Natural killer cell (primary cell): ENCODE data around the gene FBLN1. TPM values are rescaled to one million over a fixed set of nuclear protein-coding genes. Genes with fewer than 3 reads are reported as not detected.
"Not testable (repeated sequence)": the region's sequence is repeated elsewhere in the genome, so short reads cannot be mapped to it uniquely, and the experiment has no call there.

Experiments
- ATAC-seq, 3 donors: fragments of 150-1000 bp in 2 of 3; fragments of 200-7000 bp in 1 of 3; cut with Tn5 transposase; 1 replicate in 1 of 3; 2 replicates in 2 of 3; pipeline ENCODE4 v1.10.0; 2021; ENCODE audit warnings: mild to moderate bottlenecking in 2 of 3, moderate library complexity in 2 of 3
- DNase-seq, 2 donors: peaks; one replicate each; pipeline versions ENCODE4 v3.0.0 to v3.0.0-alpha.2; 2013 to 2021; ENCODE audit warnings: mixed read lengths in 1 of 2
- H3K27ac ChIP-seq: one replicate; pipeline ENCODE4 v1.5.1; 2013; ENCODE audit warnings: mild to moderate bottlenecking, low read length
- H3K27me3 ChIP-seq: one replicate; pipeline ENCODE4 v1.6.1; 2013; ENCODE audit warnings: low read length; ENCODE audit not compliant: control insufficient read depth, insufficient read depth
- H3K36me3 ChIP-seq: one replicate; pipeline ENCODE4 v1.6.1; 2013; ENCODE audit warnings: low read length; ENCODE audit not compliant: control insufficient read depth, insufficient read depth
- H3K4me1 ChIP-seq: one replicate; pipeline ENCODE4 v1.6.1; 2013; ENCODE audit warnings: low read length; ENCODE audit not compliant: control insufficient read depth, insufficient read depth
- H3K4me3 ChIP-seq: one replicate; pipeline ENCODE4 v1.5.1; 2013; ENCODE audit warnings: low read length
- H3K9me3 ChIP-seq: one replicate; pipeline ENCODE4 v1.6.1; 2013; ENCODE audit warnings: low read length; ENCODE audit not compliant: control insufficient read depth, insufficient read depth
- H3K27ac Mint-ChIP-seq, 2 donors: one replicate each; pipeline ENCODE4 v1.8.0; 2022; ENCODE audit warnings: mild to moderate bottlenecking in 2 of 2, mixed read lengths in 2 of 2, moderate library complexity in 1 of 2
- H3K27me3 Mint-ChIP-seq, 2 donors: one replicate each; pipeline ENCODE4 v1.8.0; 2022; ENCODE audit warnings: low read depth in 2 of 2, mixed read lengths in 2 of 2
- H3K36me3 Mint-ChIP-seq: one replicate; pipeline ENCODE4 v1.8.0; 2022; ENCODE audit warnings: mixed read lengths
- H3K4me1 Mint-ChIP-seq, 2 donors: one replicate each; pipeline ENCODE4 v1.8.0; 2022; ENCODE audit warnings: mixed read lengths in 2 of 2
- H3K4me3 Mint-ChIP-seq: one replicate; pipeline ENCODE4 v1.8.0; 2022; ENCODE audit warnings: mild to moderate bottlenecking, moderate library complexity, mixed read lengths
- H3K9me3 Mint-ChIP-seq, 2 donors: one replicate each; pipeline ENCODE4 v1.8.0; 2022; ENCODE audit warnings: mixed read lengths in 2 of 2
- CTCF ChIP-seq: fragments of 200-600 bp; IDR thresholded peaks from one replicate; pipeline ENCODE4 v1.8.0; 2022; ENCODE audit warnings: antibody characterized with exemption
- WGBS: methylation state at CpG from one replicate; pipeline ENCODE4 v1.1.7; 2013; ENCODE audit warnings: missing lambda C conversion rate; ENCODE audit not compliant: insufficient coverage; 5-methylcytosine and 5-hydroxymethylcytosine counted together
- intact Hi-C: fragments of 100-400 bp; cut with micrococcal nuclease; formaldehyde crosslinking; loops from one replicate; pipeline ENCODE4 v1.14.2; 2022
- total RNA-seq, 4 donors: library from RNA; stranded (reverse); fragments of 120-200 nt in 1 of 4; gene quantifications; one replicate each; pipeline versions ENCODE4 v1.2.3 to v1.2.4, GENCODE V29; 2013 to 2022

FBLN1 gene
- total RNA-seq, 3 donors from 2014 or later (not counting 1 experiment from before 2014, with no cell fraction given) = 0.58 TPM; not detected in 2

GRCh38 chr22:45495616-45496015 lies 7.1 kb upstream of the FBLN1 start:
- H3K4me3 Mint-ChIP-seq, H3K36me3 ChIP-seq, H3K9me3 Mint-ChIP-seq, H3K27ac ChIP-seq, intact Hi-C loops, ATAC-seq, H3K27me3 ChIP-seq, H3K27ac Mint-ChIP-seq, H3K4me1 Mint-ChIP-seq, H3K9me3 ChIP-seq, DNase-seq, H3K4me3 ChIP-seq, H3K4me1 ChIP-seq, H3K36me3 Mint-ChIP-seq: not testable (repeated sequence)
- peaks cover 12 to 25% of the 10 kb centered on the region in 2 donors for H3K27me3 Mint-ChIP-seq
- WGBS = 90% methylated on average over 13 of the region's 13 CpGs

DNA sequence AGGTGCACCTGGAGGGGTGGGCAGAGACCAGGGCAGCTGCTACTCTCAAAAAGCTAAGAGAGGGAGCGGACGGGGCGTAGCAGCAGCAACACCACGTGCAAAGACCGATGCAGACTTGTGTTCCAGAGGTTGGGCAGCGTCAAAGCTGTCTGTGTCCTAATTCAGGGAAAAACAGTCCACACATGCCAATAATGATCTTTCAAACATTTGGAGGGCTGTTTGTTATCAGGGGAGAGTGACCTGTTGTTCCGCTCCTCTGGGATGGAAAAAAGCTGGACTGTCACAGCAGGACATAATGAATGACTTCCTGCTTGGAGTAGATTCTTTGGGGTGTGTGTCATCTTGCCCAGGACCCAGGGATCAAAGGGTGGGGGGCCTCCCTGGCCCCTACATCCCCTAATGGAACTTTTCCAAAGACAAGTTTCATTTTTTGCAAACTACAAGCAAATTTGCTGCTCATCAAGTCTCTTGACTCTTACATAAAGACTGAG lies 6.2 kb upstream of the FBLN1 start:
- H3K36me3 Mint-ChIP-seq = no peaks in the 10 kb centered on the region
- 78% methylated on average over 7 of the region's 7 CpGs for WGBS
- no peak overlapping the region for H3K4me3 Mint-ChIP-seq
- intact Hi-C loops = no loop called here
- ATAC-seq (no peak), DNase-seq (no peak)
- Histone ChIP-seq H3K4me3 (no peak overlapping the region), H3K9me3 (no peaks in the 10 kb centered on the region), H3K4me1 (no peaks in the 10 kb centered on the region), H3K36me3 (no peaks in the 10 kb centered on the region), H3K27ac (no peak overlapping the region), H3K27me3 (no peaks in the 10 kb centered on the region)
- TF ChIP-seq CTCF = no peak
- peaks cover 17 to 29% of the 10 kb centered on the region in 2 donors for H3K27me3 Mint-ChIP-seq
- H3K9me3 Mint-ChIP-seq = no peaks in the 10 kb centered on the region
- no peak overlapping the region for H3K27ac Mint-ChIP-seq
- peaks cover 0 to 5% of the 10 kb centered on the region in 2 donors for H3K4me1 Mint-ChIP-seq

GRCh38 chr22:45497351-45498145 lies 5.1 kb upstream of the FBLN1 start:
- Mint-ChIP-seq H3K27ac (no peak overlapping the region), H3K4me1 (peaks cover 0 to 5% of the 10 kb centered on the region in 2 donors), H3K36me3 (no peaks in the 10 kb centered on the region), H3K9me3 (no peaks in the 10 kb centered on the region), H3K27me3 (peaks cover 22 to 25% of the 10 kb centered on the region in 2 donors), H3K4me3 (no peak overlapping the region)
- DNase-seq = no peak
- H3K4me3 ChIP-seq = no peak overlapping the region
- ATAC-seq = no peak
- 73% methylated on average over 10 of the region's 10 CpGs for WGBS
- no peak overlapping the region for H3K27ac ChIP-seq
- peaks cover 3% of the 10 kb centered on the region for H3K27me3 ChIP-seq
- no peaks in the 10 kb centered on the region for H3K4me1 ChIP-seq
- intact Hi-C loops = no loop called here
- no peak for TF ChIP-seq CTCF
- no peaks in the 10 kb centered on the region for H3K9me3 ChIP-seq
- no peaks in the 10 kb centered on the region for H3K36me3 ChIP-seq

DNA sequence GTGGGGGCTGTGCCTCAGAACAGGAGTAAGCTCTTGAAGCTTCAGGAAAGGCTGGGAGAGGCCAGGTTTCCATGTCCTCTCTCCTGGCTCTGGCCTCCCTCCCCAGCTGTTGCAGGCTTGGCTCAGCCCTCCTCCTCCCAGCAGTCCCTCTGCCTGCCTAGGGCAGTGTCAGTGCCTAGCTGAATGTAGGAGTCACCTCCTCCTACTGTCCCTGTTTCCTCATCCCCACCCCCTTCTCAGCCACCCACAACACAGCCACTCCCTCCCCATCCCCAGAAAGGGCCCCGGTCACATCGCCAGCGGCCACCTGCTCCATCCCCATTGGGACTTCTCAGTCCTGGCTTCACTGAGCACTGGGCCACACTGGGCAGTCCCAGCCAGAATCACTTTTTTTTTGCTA lies 2.9 kb upstream of the FBLN1 start:
- 91% methylated on average over 3 of the region's 3 CpGs for WGBS

More for the DNA sequence above, 2.9 kb upstream of the FBLN1 start:
- ATAC-seq (no peak), DNase-seq (no peak)
- Histone ChIP-seq H3K9me3 (no peaks in the 10 kb centered on the region), H3K4me3 (no peak overlapping the region), H3K27me3 (peaks cover 9% of the 10 kb centered on the region), H3K36me3 (no peaks in the 10 kb centered on the region), H3K27ac (no peak overlapping the region), H3K4me1 (peaks cover 4% of the 10 kb centered on the region)
- intact Hi-C loops = no loop called here
- no peak overlapping the region for H3K4me3 Mint-ChIP-seq
- H3K36me3 Mint-ChIP-seq = no peaks in the 10 kb centered on the region
- H3K27me3 Mint-ChIP-seq = peaks cover 25 to 36% of the 10 kb centered on the region in 2 donors
- H3K9me3 Mint-ChIP-seq = no peaks in the 10 kb centered on the region
- TF ChIP-seq CTCF = no peak
- H3K27ac Mint-ChIP-seq = no peak overlapping the region
- H3K4me1 Mint-ChIP-seq = no peaks in the 10 kb centered on the region
